Fibroblast of mammary gland (primary cell): Measurements from ENCODE around the gene KIF3C.
"Not testable (repeated sequence)": the region's sequence is repeated elsewhere in the genome, so short reads cannot be mapped to it uniquely, and the experiment has no call there.

Experiments used
- DNase-seq: peaks from one replicate; pipeline ENCODE4 v3.0.0-alpha.2; 2010; ENCODE audit warnings: low read depth
- H3K4me3 ChIP-seq: 2 replicates; pipeline ENCODE4 v1.5.1; 2011; ENCODE audit warnings: low read depth, mild to moderate bottlenecking, low read length, moderate library complexity; ENCODE audit not compliant: control insufficient read depth
- CTCF ChIP-seq: conservative IDR thresholded peaks from 2 replicates; pipeline ENCODE4 v1.5.1; 2011; ENCODE audit warnings: low read depth, low read length, inconsistent platforms; ENCODE audit not compliant: control insufficient read depth, insufficient read depth

KIF3C gene

GRCh38 chr2:26017464-26018183 lies 35.3 kb upstream of the KIF3C start:
- no peak overlapping the region for H3K4me3 ChIP-seq
- TF ChIP-seq CTCF: no peak
- no peak for DNase-seq

- not testable (repeated sequence) for H3K4me3 ChIP-seq, DNase-seq
These were observed 34.4 kb upstream of the KIF3C start for GRCh38 chr2:26016706-26017045.

- no peak overlapping the region for H3K4me3 ChIP-seq
- DNase-seq: no peak
- TF ChIP-seq CTCF: no peak
These were observed 33.9 kb upstream of the KIF3C start for GRCh38 chr2:26016012-26016705.

- H3K4me3 ChIP-seq: no peak overlapping the region
- no peak for DNase-seq
- no peak for TF ChIP-seq CTCF
These were observed 31.4 kb upstream of the KIF3C start for GRCh38 chr2:26013668-26014067.

GRCh38 chr2:26011990-26012856 lies 29.9 kb upstream of the KIF3C start:
- DNase-seq: peak; percentile 36
- no peak overlapping the region for H3K4me3 ChIP-seq
- no peak for TF ChIP-seq CTCF

- H3K4me3 ChIP-seq: no peak overlapping the region
- no peak for DNase-seq
- TF ChIP-seq CTCF: no peak
These were observed 29.3 kb upstream of the KIF3C start for GRCh38 chr2:26011609-26011989.

- H3K4me3 ChIP-seq: no peak overlapping the region
- no peak for DNase-seq
- TF ChIP-seq CTCF: no peak
These were observed 28.6 kb upstream of the KIF3C start for GRCh38 chr2:26010943-26011342.
